Spleen (tissue), 7 donors: ENCODE data around the gene HMCN1.

Source experiments
- POLR2A ChIP-seq, 3 donors: fragments of 450-650 bp; IDR thresholded peaks; one replicate each; pipeline ENCODE4 v1.5.1; 2017; ENCODE audit warnings: antibody characterized with exemption in 3 of 3, mild to moderate bottlenecking in 1 of 3
- TF ChIP-seq, protein P1 (sequence below), 11 experiments: fragments of 200-600 bp in 7 of 11; fragments of 450-650 bp in 4 of 11; sonication (generic) in 4 of 11; IDR thresholded peaks in 8 of 11; conservative IDR thresholded peaks in 3 of 11; 1 replicate in 7 of 11; 2 replicates in 4 of 11; pipeline versions ENCODE4 v1.4.0 to v1.8.0; 2016 to 2021; ENCODE audit warnings: antibody characterized with exemption in 11 of 11, inconsistent platforms in 4 of 11, mild to moderate bottlenecking in 1 of 11
- donor health status: DM: no; HTN: no; CAD: no; lungs with moderate emphysema.
- donor health status: DM: no; HTN: no; CAD: no.
- donor health status: DM: no; HTN: no; CAD: no.

DNA sequence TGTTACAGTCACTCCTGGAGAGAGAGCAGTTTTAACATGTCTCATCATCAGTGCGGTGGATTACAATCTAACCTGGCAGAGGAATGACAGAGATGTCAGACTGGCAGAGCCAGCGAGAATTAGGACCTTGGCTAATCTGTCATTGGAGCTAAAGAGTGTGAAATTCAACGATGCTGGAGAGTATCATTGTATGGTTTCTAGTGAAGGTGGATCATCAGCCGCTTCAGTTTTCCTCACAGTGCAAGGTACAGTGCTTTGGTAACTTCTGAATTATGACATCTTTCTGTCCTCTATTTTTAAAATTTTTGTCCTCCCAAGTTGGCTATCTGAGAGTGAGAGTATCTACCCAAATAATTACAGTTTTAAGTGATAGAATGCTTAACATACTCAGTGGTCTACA is 199.4 kb downstream of the HMCN1 start:
- no peak for TF ChIP-seq POLR2A (IDR thresholded peaks at IDR 0.05)
- TF ChIP-seq, protein P1, sequence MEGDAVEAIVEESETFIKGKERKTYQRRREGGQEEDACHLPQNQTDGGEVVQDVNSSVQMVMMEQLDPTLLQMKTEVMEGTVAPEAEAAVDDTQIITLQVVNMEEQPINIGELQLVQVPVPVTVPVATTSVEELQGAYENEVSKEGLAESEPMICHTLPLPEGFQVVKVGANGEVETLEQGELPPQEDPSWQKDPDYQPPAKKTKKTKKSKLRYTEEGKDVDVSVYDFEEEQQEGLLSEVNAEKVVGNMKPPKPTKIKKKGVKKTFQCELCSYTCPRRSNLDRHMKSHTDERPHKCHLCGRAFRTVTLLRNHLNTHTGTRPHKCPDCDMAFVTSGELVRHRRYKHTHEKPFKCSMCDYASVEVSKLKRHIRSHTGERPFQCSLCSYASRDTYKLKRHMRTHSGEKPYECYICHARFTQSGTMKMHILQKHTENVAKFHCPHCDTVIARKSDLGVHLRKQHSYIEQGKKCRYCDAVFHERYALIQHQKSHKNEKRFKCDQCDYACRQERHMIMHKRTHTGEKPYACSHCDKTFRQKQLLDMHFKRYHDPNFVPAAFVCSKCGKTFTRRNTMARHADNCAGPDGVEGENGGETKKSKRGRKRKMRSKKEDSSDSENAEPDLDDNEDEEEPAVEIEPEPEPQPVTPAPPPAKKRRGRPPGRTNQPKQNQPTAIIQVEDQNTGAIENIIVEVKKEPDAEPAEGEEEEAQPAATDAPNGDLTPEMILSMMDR (IDR thresholded peaks at IDR 0.05 in 8 of 11, conservative IDR thresholded peaks at IDR 0.05 in 3 of 11) = no peak
